Activated CD4-positive, alpha-beta T cell treated with anti-CD3 and anti-CD28 coated beads for 24 hours (primary cell): ENCODE measurements around the gene KRT80.
A peak's percentile ranks its signal among the peaks of the same experiment; 100 is the strongest.

Experiments used
- DNase-seq, 2 donors: peaks; one replicate each; pipeline ENCODE4 v3.0.0-alpha.2; 2020; ENCODE audit warnings: low read depth in 2 of 2

KRT80 gene

DNA sequence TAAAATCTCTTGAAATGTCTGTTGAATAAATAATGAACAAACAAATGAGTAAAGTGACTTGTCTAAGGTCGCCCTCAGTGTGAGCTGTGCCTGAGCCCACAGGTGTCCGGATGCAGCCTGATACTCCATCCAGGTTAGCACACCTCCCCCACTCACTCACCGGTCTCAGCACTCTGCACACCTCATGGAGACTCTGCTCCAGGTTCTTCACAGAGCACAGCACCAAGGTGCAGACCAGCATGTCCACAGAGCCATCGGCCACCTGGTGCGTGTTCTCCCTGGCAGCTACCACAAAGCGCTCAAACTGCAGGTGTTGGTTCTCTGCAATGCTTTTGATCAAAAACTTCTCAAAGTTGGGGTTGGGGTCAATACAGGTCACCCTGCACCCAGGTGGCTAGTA lies 37.1 kb upstream of the KRT80 start:
- DNase-seq, result no peak

DNA sequence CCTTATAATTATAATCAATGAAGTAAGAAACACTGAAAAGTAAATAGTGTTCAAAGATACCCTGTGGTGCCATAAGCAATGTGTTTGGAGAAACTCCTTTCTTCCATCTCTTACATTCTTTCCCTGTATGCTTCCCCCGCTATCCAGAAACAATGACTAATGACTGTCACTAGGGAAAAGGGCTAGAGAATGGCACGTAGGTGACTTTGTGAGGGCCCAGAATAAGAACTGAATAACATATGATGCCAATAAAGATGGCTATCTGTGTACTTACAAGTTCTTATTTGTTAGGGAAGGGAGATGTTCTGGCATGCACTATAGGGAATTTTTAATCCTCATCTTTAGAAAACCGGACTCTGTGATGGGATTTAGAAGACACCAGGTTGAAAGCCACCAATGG lies 36.6 kb upstream of the KRT80 start:
- no peak for DNase-seq

DNA sequence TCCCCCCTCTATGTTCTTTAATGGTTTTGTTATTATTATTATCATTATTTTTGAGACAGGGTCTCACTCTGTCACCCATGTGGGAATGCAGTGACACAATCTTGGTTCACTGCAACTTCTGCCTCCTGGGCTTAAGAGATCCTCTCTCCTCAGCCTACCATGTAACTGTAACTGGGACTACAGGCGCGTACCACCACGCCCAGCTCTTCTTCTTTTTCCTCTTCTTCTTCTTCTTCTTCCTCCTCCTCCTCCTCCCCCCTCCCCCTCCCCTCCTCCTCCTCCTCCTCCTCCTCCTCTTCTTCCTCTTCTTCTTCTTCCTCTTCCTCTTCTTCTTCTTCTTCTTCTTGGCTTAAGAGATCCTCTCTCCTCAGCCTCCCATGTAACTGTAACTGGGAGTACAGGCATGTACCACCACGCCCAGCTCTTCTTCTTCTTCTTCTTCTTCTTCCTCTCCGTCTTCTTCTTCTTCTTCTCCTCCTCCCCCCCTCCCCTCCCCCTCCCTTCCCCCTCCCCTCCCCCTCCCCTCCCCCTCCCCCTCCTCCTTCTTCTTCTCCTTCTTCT lies 35.9 kb upstream of the KRT80 start:
- no peak for DNase-seq

DNA sequence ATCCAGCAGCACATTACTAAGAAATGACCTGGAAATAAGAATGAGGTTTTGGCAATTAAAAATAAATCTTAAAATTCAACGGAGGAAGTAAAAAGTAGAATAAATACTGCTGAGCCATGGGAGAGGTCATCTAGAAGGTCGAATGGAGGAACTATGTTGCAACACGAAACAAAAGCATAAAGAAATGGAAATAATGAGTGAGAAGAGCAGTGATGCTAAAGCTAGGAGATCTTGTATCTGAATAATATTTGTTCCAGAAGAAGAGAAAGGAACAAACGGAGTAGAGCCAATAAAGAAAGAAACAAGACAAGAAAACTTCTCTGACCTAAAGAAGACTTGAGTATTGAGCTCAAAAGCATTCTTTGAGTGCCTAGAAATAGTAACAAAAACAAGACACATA lies 34.6 kb upstream of the KRT80 start:
- DNase-seq, result no peak

DNA sequence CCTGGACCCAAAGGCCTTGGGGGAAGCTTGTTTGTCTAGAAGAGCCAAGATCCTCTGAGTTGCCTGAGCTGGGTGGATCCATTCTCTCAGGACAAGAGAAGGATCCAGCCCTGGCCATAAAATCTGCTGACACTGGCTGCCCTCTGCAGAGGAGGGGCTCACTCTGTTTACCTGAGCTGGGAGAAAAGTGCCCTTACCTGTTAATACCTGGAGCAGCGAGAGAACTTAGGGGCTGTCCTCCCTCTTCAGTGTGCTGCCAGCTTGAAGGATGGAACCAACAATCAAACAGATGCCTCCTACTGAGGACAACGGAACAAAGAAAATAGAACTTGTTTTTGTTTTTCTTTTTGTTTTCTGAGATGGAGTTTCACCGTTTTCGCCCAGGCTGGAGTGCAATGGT lies 33.9 kb upstream of the KRT80 start:
- DNase-seq, result no peak

DNA sequence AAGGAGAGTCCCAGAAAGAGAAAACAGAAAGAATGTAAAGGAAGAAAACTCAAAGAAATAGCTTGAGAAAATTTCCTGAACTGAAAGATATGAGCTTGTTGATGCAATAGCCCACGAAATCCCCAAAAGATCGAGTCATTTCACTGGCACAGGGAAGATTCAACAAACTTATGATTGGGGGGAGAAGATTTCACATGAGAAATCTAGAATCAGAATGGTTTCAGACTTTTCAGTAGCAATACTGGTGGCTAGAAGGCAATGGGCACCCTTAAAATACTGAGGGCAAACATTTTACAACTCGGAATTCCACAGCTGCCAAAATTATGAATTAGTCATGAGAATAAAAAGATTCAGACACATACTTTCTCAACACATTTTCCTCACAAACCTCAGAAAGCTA lies 32.3 kb upstream of the KRT80 start:
- no peak for DNase-seq

DNA sequence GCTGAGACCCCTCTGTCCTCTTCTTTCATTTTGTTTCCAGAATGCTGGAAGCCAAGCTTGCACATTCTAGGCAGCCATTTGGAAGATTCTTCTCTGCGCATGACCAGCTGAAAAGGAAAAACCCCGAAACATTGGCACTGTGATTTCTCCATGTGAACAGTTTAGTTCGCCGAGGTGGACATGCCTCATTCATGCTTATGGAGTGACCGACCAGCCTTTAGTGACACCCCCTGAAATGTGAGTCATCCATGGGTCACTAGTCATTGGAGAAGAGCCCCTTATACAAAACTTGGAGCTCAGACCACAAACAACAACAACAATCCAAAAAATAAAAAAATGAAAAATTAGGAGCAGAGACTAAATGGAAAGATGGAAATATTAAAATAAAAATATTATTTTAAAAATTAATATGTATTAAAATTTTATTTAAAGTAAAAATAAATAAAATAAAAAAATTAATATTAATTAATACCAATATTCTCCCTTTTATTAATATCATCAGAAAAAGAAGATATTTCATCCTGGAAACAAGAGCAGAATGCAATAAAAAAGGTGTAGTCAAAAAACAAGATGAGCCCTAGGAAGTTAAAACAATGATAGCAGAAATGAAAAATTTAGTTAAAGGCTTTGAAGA lies 31.7 kb upstream of the KRT80 start:
- DNase-seq, result no peak

DNA sequence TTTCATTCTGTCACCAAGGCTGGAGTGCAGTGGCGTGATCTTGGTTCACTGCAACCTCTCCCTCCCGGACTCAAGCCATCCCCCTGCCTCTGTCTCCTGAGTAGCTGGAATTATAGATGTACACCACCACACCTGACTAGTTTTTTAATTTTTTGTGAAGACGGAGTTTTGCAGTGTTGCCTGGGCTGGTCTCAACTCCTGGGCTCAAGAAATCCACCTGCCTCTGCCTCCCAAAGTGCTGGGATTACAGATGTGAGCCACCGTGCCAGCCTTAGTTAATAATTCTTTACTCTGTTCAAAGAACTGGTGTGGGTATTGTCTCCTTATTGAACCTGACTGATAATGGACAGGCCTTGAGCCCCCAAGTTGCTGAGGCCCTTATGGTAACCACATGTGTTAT lies 30.9 kb upstream of the KRT80 start:
- no peak for DNase-seq

DNA sequence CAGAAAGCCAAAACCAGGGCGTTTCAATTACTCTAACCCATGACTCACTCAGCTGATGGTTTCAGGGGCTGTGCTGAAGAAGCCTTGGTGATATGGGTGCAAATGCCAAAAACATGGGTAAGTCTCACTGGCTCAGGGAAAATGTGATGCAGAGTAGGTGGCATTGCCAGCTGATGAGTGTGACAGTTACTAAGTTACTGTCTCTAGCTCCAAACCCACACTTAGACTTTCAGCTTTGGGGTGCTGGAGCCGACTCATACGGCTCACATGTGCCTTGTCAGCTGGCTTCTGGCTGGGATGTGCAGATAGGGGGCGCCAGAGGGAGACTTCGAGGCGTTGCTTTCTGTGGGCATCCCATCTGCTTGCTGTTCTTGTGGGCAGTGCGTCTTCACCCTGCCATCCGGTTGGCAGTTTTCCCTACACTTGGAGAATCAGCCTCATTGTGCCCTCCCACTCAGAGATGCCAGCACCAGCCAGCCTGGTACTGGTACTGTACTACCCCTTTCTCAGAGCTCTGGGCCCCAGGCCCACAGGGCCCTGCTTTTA lies 30.2 kb upstream of the KRT80 start:
- peak; percentile 51 to 76 for DNase-seq

DNA sequence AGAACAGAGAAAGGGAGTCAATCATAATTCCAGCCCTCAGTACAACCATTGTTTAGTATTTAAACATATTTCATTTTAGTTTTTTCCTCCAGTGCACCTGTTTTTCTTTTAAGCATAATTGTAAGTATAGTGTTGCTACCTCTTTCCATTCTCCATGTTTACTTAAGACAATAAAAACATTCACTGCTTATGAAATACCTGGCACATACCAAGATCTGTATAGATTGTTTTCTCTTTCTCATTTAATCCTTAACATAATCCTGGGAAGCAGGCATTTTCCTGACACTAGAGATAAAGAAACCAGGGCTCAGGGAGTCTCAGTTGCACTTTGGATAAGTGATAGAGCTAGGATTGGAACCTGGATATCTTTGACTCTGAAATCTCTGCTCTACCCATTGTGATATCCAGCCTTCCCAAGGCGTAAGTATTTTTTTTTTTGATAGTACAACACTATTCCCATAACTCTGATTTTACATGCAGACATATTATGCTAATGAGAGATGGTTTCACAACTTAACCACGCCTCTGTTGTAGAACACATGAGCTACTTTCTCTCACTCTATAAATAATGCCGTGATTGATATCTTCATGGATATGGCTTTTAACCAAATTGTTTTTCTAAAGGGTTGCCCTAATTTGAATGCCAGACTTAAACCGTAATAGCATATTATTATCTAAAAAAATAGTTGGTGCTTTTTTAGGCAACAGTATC lies 29.4 kb upstream of the KRT80 start:
- no peak for DNase-seq

DNA sequence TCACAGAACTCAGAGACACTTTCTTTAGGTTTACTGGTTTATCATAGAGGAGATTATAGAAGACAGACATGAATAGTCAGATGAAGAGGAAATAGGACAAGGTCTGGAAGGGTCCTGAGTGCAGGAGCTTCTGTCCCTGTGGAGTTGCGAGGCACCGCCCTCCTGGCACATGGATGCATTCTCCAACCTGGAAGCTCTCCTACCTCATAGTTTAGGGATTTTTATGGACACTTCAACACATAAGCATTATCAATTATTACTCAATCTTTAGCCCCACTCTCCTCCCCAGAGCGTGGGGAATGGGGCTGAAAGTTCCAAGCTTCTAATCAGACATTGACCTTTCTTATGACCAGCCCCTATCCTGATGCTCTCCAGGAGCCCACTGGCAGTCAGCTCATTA lies 28.7 kb upstream of the KRT80 start:
- DNase-seq, result no peak

DNA sequence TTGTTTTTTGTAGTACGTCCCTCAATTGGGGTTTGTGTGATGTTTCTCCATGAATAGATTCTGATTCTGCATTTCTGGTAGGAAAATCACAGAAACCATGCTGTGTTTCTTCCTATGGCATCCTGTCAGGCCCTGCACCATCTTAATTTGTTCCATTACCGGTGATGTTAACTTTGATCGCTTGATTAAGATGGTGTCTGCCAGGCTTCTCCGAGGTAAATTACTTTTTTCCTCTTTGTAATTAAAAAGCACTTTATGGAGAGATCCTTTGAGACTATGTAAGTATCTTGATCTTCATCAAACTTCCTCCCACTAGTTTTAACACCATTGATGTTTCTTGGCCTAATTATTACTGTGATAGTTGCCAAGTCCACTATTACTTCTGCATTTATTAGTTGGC lies 26.2 kb upstream of the KRT80 start:
- DNase-seq, result no peak

DNA sequence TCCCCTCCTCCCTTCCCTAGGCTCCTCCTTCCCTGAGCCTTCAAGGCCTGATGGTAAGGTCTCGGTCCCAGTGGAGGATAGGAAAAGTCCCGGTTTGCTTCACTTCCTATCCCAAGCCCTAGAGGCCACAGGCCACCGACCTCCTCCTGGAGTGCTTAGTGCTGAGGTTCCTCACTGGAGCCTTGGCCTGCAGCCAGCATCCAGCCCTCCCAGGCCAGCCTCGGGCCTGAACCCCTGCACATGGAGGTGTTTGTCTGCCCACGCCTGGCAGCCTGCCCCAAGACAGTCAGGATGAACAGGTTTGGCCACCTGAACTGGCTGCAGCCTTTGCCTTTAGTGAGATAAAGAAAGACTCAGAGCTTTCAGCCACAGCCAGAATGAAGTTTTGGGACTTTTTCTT lies 25.4 kb upstream of the KRT80 start:
- DNase-seq, result no peak

DNA sequence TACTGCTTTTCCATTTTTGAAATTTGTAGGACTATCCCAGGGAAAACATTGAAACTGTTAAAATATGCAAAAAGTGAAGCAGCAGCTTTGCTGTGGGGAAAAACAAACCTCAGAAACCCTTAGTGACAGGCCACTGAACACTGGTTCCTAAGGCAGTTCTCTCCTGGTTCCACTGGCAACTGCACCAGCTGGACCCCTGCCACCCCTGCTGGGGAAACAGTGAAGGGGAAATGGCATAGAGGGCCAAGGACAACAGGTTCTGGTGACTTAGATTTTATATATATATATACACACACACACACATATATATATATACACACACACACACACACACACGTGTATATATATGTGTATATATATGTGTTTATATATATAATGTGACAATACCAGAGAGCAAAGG lies 25.0 kb upstream of the KRT80 start:
- DNase-seq, result no peak

DNA sequence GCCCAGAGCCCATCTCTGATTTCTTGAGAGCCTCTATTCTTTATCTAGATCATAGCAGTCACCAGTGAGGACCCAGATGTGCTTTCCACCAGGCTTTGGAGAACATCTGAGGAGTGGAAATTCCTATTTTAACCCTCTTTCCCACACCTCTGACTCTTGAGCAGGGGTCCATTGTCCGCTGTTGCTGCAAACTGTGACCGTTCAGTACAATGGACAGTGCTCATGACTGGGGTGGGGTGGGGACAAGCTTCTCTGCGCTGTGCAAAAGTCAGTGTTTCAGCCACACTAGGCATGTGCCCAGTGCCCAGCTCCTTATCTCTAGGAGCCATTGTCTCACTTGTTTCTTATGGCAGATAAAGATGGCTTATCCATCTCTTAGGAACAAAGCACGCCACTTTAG lies 24.3 kb upstream of the KRT80 start:
- no peak for DNase-seq

DNA sequence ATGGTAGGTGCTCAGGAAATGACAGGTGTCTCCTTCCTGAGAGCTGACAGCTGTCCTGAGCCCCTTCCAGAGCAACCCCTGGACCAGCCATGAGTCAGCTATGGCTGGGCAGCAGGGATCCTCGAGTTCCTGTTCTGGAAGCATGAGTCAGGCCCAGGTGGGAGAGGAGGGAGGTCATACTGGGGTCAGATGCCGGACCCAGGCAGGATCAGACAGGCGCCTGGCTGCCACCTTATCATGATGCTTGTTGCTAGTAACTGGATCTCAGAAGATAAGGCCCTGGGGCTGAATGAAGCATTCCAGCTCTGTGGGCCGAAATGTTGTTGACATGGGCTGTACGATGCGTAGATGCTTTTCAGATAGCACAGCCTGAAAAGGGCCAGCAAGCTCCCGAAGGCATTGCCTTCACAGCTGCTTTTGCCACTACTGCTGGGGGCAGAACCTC lies 23.8 kb upstream of the KRT80 start:
- DNase-seq, result no peak

DNA sequence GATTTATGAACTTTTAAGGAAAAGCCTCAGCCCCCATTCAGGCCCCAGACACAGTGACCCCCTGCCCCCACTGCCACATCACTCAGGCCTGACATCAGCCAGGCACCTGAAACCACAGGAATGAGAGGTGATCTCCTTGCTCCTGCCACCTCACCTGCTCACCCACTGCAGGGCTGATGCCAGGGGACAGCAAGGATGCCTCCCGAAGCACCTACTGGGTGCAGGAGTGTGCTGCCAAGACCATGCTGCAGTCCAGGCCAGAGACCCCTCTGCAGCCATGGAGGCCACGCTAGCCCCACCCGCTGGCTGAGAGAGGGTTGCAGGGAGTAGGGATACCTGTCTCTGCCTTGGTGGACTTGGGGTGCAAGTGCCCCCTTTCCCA lies 22.6 kb upstream of the KRT80 start:
- DNase-seq, result no peak

DNA sequence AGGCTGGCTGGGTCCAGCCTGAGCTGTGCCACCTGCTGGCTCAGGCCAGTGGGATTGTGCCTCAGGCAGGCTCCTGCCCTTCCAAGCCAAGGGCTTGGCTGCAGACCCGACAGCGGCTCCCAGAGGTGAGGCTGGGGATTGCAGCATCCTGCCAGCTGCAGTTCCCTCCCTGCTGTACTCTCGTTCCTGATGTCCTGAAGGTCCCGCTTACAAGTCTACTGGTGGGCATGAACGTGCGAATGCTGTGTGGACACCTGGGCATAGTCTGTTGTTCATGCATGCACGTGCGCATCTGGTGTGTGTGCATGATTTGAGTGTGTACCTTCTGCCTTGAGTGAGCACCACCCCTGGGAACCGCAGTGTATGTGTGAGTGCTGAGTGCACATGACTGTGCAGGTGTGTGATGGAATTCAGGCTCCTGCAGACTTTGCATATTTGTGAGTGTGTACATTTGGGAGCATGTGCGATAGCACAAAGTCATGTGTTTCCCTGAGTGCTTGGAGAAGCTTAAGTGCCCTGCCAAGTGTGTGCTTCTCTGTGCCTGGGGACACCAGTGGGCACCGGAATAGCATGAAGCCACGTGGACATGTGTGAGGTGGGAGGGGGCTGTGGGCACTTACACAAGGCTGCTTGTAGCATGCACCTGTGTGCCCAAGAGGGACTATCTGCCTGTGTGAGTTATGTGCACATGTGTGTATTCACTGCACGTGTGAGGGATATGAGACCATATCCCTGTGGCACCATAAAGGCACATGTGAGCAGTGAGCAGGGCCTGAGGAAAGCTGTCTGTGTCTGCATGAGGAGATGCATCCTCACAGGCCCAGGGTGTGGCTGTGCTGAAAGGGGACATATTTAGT lies 22.0 kb upstream of the KRT80 start:
- peak; percentile 29 to 49 for DNase-seq

DNA sequence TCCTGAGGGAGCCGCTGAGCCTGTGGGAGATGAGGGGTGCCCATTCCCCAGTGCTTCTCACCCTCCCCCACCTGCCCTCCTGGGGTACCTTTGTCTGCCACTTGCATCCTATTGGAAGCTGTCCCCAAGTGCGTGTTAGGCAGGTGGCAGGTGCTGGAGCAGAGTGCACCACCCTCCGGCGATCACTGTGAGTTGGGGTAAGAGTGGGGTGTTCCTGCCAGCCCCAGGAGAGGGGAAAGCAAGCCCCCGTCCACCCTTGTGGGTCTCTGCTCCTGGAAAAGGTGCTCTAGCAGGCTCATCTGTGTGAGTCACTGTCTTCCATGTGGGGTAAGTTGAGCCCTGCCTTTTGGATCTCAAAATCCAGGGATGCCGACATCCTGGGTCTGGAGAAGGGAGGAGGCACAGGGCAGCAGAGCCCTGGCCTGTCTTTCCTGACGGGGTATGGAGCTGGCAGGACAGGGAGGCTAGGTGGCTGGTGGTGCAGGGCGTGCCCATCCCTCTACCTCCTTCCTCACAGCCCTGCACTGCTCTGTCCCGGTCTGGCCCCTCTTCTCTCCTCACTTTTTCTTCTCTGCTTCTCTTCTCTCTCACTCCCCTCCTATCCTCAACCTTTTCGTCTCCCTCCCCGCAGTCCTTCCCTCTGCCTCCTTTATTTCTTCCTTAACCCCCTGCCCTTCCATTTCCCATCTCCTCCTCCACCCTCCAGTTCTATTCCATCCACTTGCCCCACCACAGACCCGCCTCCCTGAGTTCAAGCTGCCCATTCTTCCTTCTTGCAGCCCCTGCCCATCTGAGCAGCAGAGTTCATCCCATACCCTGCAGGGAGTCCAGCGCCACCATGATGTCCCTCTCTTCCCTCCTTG lies 21.1 kb upstream of the KRT80 start:
- no peak for DNase-seq

DNA sequence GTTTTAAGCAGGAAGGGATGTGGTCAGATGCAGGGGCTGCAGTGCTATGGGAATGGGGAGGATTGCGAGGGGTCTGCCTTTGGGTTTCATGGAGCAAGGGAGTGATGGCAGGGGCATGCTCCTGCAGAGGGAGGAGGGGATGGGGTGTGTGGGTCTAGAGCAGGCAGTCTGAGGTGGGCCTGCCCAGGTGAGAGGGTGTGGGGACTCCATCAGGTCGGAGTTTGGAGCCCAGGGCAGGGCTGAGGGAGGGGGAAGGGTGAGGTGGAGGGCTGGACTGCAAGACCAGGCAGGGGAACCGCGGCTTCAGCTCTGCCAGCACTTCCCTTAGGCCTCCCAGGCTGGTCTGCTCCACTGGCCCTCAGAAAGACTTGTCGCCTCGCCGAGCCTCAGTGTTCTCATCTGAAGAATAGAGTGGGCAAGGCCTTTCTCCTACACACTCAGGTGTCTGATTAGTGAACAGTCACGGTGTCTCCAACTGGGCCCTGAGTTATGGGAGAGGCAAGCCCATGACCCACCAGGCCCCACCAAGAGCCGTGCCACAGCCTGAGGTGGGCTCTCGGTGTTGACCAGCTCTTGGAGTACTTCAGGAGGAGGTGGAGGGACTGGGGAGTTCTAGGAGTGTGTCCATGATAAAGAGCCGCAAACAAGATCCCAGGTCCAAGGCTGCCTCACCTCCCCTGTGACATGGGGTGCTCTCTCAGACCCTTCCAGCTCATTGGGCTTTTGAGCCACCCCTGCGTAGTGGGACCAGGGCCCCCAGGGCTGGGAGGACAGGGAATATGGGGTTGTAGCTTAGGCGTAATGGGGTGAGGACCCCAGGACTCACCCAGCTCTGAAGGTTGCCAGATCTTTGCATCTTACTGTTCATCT lies 20.1 kb upstream of the KRT80 start:
- no peak for DNase-seq
